ENCODE measurements around the gene FBXL7.

The FBXL7 gene

DNA sequence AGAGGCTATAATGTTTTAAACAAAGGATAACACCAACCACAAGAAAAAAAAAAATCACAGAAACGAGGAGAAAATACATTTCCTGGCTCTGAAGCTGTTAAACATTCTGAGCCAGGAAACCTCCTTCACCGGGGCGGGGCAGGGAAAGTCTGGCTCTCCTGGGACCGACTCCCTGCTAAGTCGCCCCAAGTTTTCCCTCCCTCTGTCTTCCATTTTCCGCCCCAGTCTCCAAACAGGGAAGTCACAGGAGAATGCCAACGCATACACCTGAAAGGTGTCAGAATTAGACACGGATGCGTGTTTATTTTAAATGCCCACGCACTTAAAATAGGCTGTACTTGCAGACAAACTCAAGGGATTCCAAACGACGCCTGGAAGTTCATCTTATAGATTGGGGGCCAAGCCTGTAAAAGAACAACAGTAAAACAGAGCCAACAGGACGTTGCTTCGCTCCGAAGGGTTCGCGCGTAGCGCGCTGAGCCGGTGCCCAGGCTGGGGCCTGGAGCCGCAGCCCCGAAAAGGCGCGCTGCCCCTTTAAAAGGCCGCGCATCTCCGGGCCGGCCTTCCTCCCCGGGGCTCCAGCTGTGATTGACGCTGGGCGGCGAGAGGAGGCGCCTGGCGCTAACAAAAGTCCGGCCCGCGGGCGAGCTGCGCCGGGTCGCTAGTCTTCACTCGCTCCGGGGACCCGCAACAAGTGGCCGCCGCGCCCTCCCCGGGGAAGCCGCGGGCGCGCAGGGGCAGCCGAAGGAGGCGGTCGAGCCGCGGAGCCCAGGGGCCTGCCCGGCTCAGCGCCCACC lies at the start of gene FBXL7:
Gene FBXL7 (plus strand): TSS at position 653 of the 797 bp plus-strand sequence.
- no peaks in the 10 kb centered on the region for H3K9me3 ChIP-seq (ENCODE audit: low read length)

DNA sequence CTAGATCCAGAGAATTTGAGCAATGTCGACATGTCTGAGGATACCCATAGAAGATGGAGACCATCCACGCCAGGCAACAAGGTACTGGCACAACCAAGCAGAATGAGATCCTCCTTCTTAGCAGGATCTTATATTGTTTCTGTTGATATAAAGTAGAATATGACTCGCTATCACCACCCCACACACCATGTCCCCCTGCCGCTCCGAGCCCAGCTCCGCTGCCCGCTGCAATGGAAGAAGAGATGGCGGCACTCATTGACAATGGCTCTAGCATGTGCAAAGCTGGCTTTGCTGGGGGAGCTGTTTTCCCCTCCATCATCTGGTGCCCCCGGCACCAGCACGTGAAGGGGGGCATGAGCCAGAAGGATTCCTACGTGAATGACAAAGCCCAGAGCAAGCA lies 49.5 kb upstream of the FBXL7 start:
- Histone ChIP-seq H3K27me3 (ENCODE audit: insufficient read depth, low read length) (no peaks in the 10 kb centered on the region), H2AFZ (ENCODE audit: low read depth, low read length) (no peak overlapping the region), H3K9me3 (ENCODE audit: low read length) (no peaks in the 10 kb centered on the region), H3K4me1 (ENCODE audit: insufficient read depth, low read length) (no peaks in the 10 kb centered on the region), H3K36me3 (ENCODE audit: insufficient read depth, low read length) (no peaks in the 10 kb centered on the region), H3K4me3 (ENCODE audit: low read length) (no peak overlapping the region)

More for the DNA sequence above, at the start of gene FBXL7:
- peaks cover 18% of the 10 kb centered on the region for H3K4me1 ChIP-seq (ENCODE audit: insufficient read depth, low read length)
- H2AFZ ChIP-seq (ENCODE audit: low read depth, low read length): peak within 1 kb of the TSS; percentile 88
- H3K36me3 ChIP-seq (ENCODE audit: insufficient read depth, low read length): no peaks in the 10 kb centered on the region
- H3K4me3 ChIP-seq (ENCODE audit: low read length): peak within 1 kb of the TSS; percentile 80
- peaks cover 26% of the 10 kb centered on the region for H3K27me3 ChIP-seq (ENCODE audit: insufficient read depth, low read length)

DNA sequence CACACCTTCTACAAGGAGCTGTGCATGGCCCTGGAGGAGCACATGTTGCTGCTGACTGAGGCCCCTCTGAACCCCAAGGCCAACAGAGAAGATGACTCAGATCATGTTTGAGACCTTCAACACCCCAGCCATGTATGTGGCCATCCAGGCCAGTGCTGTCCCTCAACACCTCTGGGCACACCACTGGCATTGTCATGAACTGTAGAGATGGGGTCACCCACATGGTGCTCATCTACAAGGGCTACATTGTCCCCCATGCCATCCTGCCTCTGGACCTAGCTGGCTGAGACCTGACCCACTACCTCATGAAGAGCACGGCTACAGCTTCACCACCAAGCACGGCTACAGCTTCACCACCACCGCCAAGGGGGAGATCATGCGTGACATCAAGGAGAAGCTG lies 49.0 kb upstream of the FBXL7 start:
- Histone ChIP-seq H3K9me3 (ENCODE audit: low read length) (no peaks in the 10 kb centered on the region), H2AFZ (ENCODE audit: low read depth, low read length) (no peak overlapping the region), H3K4me3 (ENCODE audit: low read length) (no peak overlapping the region), H3K36me3 (ENCODE audit: insufficient read depth, low read length) (no peaks in the 10 kb centered on the region), H3K27me3 (ENCODE audit: insufficient read depth, low read length) (no peaks in the 10 kb centered on the region), H3K4me1 (ENCODE audit: insufficient read depth, low read length) (no peaks in the 10 kb centered on the region)

DNA sequence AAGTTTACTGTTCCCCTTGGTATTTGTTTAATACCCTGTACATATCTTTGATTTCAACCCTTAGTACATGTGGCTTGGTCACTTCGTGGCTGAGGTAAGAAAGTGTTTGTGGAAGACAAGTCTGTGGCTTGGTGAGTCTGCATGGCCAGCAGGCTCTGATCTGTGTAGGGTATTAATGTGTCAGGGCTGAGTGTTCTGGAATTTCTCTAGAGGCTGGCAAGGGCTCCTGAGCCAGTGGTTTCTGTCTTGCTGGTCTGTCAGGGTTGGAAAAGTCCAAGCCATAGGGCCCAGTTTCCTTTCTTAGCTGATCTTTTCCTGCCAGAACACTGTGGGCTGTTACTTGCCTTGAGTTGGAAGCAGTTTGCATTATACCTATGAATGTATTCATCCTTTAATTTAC lies 48.0 kb upstream of the FBXL7 start:
- no peaks in the 10 kb centered on the region for H3K4me1 ChIP-seq (ENCODE audit: insufficient read depth, low read length)
- H3K9me3 ChIP-seq (ENCODE audit: low read length): no peaks in the 10 kb centered on the region
- no peak overlapping the region for H3K4me3 ChIP-seq (ENCODE audit: low read length)
- no peaks in the 10 kb centered on the region for H3K27me3 ChIP-seq (ENCODE audit: insufficient read depth, low read length)
- no peak overlapping the region for H2AFZ ChIP-seq (ENCODE audit: low read depth, low read length)
- H3K36me3 ChIP-seq (ENCODE audit: insufficient read depth, low read length): no peaks in the 10 kb centered on the region

DNA sequence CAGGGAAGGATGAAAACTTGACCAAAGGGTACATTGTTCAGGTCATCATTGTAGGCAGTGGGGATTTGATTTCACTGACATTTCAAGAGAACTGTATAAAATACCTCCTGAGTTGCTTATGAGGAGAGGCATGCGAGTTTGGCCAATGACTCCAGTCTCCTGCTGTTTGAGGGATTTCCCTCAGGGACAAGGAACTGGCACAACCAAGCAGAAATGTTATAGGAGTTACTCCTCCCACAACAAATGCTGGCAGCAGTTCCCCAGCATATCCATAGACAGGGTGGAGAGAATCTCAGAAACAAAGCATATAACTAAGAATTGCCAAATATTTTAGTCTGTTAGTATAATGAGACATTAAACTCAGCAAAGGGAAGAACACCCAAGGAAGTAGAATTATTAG lies 47.2 kb upstream of the FBXL7 start:
- H3K27me3 ChIP-seq (ENCODE audit: insufficient read depth, low read length): no peaks in the 10 kb centered on the region
- no peaks in the 10 kb centered on the region for H3K9me3 ChIP-seq (ENCODE audit: low read length)
- H3K4me3 ChIP-seq (ENCODE audit: low read length): no peak overlapping the region
- H3K36me3 ChIP-seq (ENCODE audit: insufficient read depth, low read length): no peaks in the 10 kb centered on the region
- no peaks in the 10 kb centered on the region for H3K4me1 ChIP-seq (ENCODE audit: insufficient read depth, low read length)
- no peak overlapping the region for H2AFZ ChIP-seq (ENCODE audit: low read depth, low read length)

DNA sequence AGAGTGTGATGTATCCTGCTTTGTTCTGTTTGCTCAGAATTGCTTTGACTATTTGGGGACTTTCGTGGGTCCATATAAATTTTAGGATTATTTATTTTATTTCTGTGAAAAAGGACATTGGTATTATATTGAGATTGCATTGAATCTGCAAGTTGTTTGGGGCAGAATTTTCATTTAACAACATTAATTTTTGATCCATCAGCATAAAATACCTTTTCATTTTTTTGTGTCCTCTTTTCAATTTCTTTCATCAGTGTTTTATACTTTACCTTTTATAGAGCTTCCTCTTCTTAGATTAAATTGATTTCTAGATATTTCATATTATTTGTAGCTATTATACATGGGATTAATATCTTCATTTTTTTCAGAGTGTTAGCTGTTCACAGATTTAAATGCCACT lies 40.8 kb upstream of the FBXL7 start:
- Histone ChIP-seq H3K4me3 (ENCODE audit: low read length) (no peak overlapping the region), H2AFZ (ENCODE audit: low read depth, low read length) (no peak overlapping the region), H3K27me3 (ENCODE audit: insufficient read depth, low read length) (no peaks in the 10 kb centered on the region), H3K4me1 (ENCODE audit: insufficient read depth, low read length) (no peaks in the 10 kb centered on the region), H3K36me3 (ENCODE audit: insufficient read depth, low read length) (no peaks in the 10 kb centered on the region), H3K9me3 (ENCODE audit: low read length) (no peaks in the 10 kb centered on the region)

DNA sequence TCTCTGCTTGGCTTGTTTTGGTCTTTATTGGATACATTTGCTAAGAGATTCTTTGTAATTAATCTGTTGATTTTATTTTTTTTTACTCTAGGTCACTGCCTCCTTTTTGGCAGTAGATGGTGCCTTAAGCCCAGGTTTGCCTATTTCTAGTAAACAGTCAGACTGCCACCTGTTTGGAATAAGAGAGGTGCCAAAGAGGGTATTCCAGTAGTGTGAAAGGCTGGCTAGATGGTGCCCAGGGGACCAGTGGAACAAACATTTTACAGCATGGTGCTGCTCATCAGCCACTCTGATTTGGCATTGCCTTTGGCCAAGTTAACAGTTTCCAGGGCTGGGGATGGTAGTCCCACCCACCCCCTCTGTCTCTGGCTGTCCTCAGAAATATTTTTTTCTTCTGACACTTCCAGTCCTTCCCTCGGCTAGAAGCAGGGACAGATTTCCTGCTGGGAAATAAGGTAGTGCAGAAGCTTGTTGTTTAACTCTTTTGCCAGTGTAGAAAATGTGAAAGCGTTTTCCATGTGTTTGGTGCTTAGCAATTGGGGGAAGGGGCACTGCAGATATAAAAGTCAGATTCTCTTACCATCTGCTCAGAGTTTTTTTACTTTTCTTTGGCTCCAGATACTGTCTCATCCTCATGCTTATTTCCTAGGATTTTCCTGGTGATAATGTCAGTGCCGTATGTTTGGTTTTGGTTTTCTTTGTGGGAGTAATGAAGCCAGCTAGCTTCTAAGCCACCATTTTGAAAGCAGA lies 36.6 kb upstream of the FBXL7 start:
- Histone ChIP-seq H3K27me3 (ENCODE audit: insufficient read depth, low read length) (no peaks in the 10 kb centered on the region), H3K36me3 (ENCODE audit: insufficient read depth, low read length) (no peaks in the 10 kb centered on the region), H3K4me3 (ENCODE audit: low read length) (no peak overlapping the region), H3K4me1 (ENCODE audit: insufficient read depth, low read length) (no peaks in the 10 kb centered on the region), H3K9me3 (ENCODE audit: low read length) (no peaks in the 10 kb centered on the region), H2AFZ (ENCODE audit: low read depth, low read length) (no peak overlapping the region)

DNA sequence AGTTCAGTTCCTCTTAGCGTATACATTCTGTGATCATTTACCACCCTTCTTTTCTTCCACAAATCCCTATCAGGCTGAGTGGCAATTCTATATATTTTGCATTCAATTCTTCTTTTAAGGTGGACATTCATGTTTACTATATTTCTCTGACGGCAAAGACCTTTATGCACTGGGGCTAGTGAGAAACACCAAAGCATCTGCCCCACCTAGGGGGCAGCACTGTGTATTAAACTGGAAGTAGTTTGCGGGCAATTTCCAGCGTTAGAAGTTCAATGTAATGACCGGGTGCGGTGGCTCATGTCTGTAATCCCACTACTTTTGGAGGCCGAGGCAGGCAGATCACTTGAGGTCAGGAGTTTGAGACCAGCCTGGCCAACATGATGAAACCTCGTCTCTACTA lies 27.9 kb upstream of the FBXL7 start:
- H2AFZ ChIP-seq (ENCODE audit: low read depth, low read length): no peak overlapping the region
- no peaks in the 10 kb centered on the region for H3K4me1 ChIP-seq (ENCODE audit: insufficient read depth, low read length)
- no peak overlapping the region for H3K4me3 ChIP-seq (ENCODE audit: low read length)
- H3K27me3 ChIP-seq (ENCODE audit: insufficient read depth, low read length): no peaks in the 10 kb centered on the region
- H3K36me3 ChIP-seq (ENCODE audit: insufficient read depth, low read length): no peaks in the 10 kb centered on the region
- H3K9me3 ChIP-seq (ENCODE audit: low read length): no peaks in the 10 kb centered on the region

DNA sequence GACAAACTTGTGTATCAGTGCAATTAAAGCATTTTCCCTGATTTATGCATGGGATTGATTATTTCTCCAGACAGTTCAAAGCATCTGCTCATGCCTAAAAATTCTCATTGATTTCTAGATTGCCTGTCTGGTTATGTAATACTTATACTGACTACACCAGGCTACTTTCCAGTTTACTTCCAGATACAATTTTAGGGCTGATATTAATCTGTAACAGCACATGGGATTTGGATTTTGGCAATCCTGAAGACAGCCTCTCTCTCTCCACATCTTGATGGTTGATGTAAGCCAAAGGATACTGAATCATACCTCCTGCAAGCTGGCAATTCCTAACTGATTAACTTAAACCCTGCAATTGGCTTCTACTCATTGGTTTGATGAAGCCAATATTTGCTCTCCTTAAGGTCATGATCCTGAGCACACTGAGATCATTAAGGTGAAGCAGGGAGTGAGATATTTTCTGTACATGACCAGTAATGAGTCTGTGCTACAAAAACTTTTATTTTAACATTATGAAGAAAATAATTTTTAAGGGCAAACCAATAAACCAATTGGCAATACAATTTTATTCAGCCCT lies 25.7 kb upstream of the FBXL7 start:
- Histone ChIP-seq H3K36me3 (ENCODE audit: insufficient read depth, low read length) (no peaks in the 10 kb centered on the region), H3K4me1 (ENCODE audit: insufficient read depth, low read length) (no peaks in the 10 kb centered on the region), H2AFZ (ENCODE audit: low read depth, low read length) (no peak overlapping the region), H3K9me3 (ENCODE audit: low read length) (no peaks in the 10 kb centered on the region), H3K27me3 (ENCODE audit: insufficient read depth, low read length) (no peaks in the 10 kb centered on the region), H3K4me3 (ENCODE audit: low read length) (no peak overlapping the region)

DNA sequence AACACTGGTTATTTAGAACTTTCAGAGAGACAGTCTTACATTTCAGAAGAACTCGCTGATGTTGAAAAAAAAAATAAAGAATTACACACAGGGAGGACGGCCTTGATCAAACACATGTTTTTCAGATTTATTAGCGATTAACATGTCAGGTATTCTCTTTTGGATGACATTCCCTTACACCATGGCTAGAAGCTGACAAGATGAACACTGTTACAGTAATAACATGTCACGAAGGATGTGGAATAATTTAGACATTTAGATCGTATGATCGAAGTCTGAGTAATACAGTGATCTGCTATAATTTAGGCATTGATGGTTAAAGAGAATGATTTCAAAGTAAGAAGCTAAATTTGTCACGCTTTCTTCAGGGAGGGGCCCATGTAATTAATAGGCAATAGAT lies 24.6 kb upstream of the FBXL7 start:
- no peaks in the 10 kb centered on the region for H3K9me3 ChIP-seq (ENCODE audit: low read length)
- H2AFZ ChIP-seq (ENCODE audit: low read depth, low read length): no peak overlapping the region
- H3K4me1 ChIP-seq (ENCODE audit: insufficient read depth, low read length): no peaks in the 10 kb centered on the region
- no peak overlapping the region for H3K4me3 ChIP-seq (ENCODE audit: low read length)
- no peaks in the 10 kb centered on the region for H3K27me3 ChIP-seq (ENCODE audit: insufficient read depth, low read length)
- H3K36me3 ChIP-seq (ENCODE audit: insufficient read depth, low read length): no peaks in the 10 kb centered on the region

DNA sequence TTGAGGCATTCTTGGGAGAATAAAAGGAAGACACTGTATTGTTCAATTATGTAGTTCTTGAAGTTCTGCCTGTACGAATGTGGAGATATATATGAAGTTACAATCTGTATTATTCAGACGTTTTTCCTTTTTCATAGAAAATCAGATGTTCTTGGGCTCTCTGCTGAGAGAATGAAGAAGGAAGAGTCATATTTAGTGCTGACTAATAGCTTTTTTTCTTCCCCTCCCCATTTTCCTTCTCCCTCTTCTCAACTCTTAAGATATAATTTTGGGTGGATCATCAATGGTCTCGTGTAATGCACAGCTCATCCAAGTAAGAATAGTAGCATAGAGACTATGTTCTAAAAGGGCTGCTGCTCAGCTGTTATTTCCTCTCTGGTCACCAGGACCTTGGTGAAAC lies 23.0 kb upstream of the FBXL7 start:
- Histone ChIP-seq H3K27me3 (ENCODE audit: insufficient read depth, low read length) (no peaks in the 10 kb centered on the region), H3K4me1 (ENCODE audit: insufficient read depth, low read length) (no peaks in the 10 kb centered on the region), H3K4me3 (ENCODE audit: low read length) (no peak overlapping the region), H3K9me3 (ENCODE audit: low read length) (no peaks in the 10 kb centered on the region), H2AFZ (ENCODE audit: low read depth, low read length) (no peak overlapping the region), H3K36me3 (ENCODE audit: insufficient read depth, low read length) (no peaks in the 10 kb centered on the region)

DNA sequence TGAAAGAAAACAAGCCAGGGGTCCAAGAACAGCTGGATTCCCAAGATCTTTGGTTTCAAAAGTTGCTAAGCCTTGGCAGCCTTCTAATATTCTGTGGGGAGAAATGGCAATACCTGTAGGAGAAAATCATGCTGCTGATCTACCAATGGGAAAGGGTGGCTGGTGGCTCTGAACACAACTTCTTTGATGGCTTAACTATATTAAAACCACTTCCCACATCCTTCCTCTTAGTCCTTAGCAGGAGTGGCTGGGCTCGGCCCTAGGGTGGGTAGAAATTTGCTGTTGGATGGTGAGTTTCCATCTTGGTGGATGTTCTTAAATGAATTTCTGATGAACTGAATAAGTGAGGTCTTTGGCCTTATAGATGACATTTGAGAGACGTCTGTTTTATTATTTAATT lies 19.5 kb upstream of the FBXL7 start:
- Histone ChIP-seq H2AFZ (ENCODE audit: low read depth, low read length) (no peak overlapping the region), H3K4me3 (ENCODE audit: low read length) (no peak overlapping the region), H3K27me3 (ENCODE audit: insufficient read depth, low read length) (no peaks in the 10 kb centered on the region), H3K4me1 (ENCODE audit: insufficient read depth, low read length) (no peaks in the 10 kb centered on the region), H3K9me3 (ENCODE audit: low read length) (no peaks in the 10 kb centered on the region), H3K36me3 (ENCODE audit: insufficient read depth, low read length) (no peaks in the 10 kb centered on the region)

DNA sequence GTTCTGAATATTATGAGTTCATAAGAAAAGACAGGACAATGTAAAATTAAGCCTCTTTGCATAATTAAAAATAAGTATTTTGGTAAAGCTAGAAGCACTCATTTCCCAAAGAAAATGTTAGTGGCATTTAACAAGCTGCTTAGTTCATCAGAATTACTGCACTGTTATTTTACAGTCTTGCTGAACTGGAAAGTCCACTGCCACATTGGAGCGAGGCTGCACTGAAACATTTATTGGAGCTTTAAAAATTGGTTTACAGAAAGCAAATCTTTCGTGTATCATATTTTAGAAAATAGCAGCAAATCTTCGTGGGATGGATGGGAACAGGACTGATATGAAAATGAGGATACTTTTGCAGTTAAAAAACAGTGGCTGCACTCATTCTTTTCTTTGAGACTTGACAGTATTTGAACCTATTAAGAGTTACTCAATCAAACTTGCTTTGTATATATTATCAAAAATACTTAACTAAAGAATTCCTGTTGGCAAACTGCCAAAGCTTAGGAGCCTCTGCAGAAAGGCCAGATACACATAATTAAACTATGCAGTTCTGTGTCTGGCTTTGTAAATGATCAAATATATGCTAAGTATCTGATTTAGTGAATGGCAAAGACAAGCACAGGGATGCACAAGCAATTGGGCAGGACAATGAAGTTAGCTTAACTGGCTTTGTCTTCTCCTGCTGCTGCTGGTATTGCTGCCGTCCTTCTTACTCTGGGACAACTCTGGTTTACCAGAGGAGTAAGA lies 16.5 kb upstream of the FBXL7 start:
- Histone ChIP-seq H2AFZ (ENCODE audit: low read depth, low read length) (no peak overlapping the region), H3K27me3 (ENCODE audit: insufficient read depth, low read length) (peaks cover 6% of the 10 kb centered on the region), H3K36me3 (ENCODE audit: insufficient read depth, low read length) (no peaks in the 10 kb centered on the region), H3K9me3 (ENCODE audit: low read length) (no peaks in the 10 kb centered on the region), H3K4me1 (ENCODE audit: insufficient read depth, low read length) (no peaks in the 10 kb centered on the region), H3K4me3 (ENCODE audit: low read length) (no peak overlapping the region)
